ENCODE measurements around the gene ICE2.

ICE2 gene

GRCh38 chr15:60476713-60477112 is 2.2 kb downstream of the ICE2 start:
- Histone ChIP-seq H2AFZ (ENCODE audit: low read depth, low read length, severe bottlenecking) (no peak overlapping the region), H3K4me3 (ENCODE audit: insufficient read depth, low read length, poor library complexity, severe bottlenecking) (no peak overlapping the region), H4K20me1 (ENCODE audit: low read depth, low read length) (no peaks in the 10 kb centered on the region), H3K36me3 (ENCODE audit: low read length) (peaks cover 22% of the 10 kb centered on the region), H3F3A (ENCODE audit: insufficient read depth) (no peaks in the 10 kb centered on the region; the same call in 1 of the 2 replicates), H3K9me2 (replicated peaks; ENCODE audit: insufficient read depth, low read length) (no peaks in the 10 kb centered on the region), H3K4me2 (ENCODE audit: low read depth, low read length, poor library complexity, severe bottlenecking) (peak overlapping the region; percentile 82), H3K79me2 (ENCODE audit: insufficient read depth, low read length) (peaks cover 44% of the 10 kb centered on the region), H3K9ac (ENCODE audit: low read length) (peak overlapping the region; percentile 89; the same call in 1 of the 2 replicates), H3K9me3 (ENCODE audit: insufficient read depth, low read length) (no peaks in the 10 kb centered on the region), H3K27ac (ENCODE audit: low read depth, low read length) (no peak overlapping the region), H3K27me3 (ENCODE audit: low read length) (no peaks in the 10 kb centered on the region)
- TF ChIP-seq CTCF (IDR thresholded peaks at IDR 0.05; ENCODE audit: insufficient read depth, low read length, poor library complexity, severe bottlenecking) = no peak
- TF ChIP-seq EZH2phosphoT487 (conservative IDR thresholded peaks at IDR 0.05; ENCODE audit: low read length) = no peak

GRCh38 chr15:60473135-60473534 is 5.8 kb downstream of the ICE2 start:
- TF ChIP-seq EZH2phosphoT487 (conservative IDR thresholded peaks at IDR 0.05; ENCODE audit: low read length) (no peak), CTCF (IDR thresholded peaks at IDR 0.05; ENCODE audit: insufficient read depth, low read length, poor library complexity, severe bottlenecking) (no peak)
- H3F3A ChIP-seq (ENCODE audit: insufficient read depth) = no peaks in the 10 kb centered on the region; the same call in 1 of the 2 replicates
- H3K27me3 ChIP-seq (ENCODE audit: low read length) = no peaks in the 10 kb centered on the region
- H3K9me2 ChIP-seq (replicated peaks; ENCODE audit: insufficient read depth, low read length) = no peaks in the 10 kb centered on the region
- no peak overlapping the region for H2AFZ ChIP-seq (ENCODE audit: low read depth, low read length, severe bottlenecking)
- no peak overlapping the region for H3K9ac ChIP-seq (ENCODE audit: low read length)
- H4K20me1 ChIP-seq (ENCODE audit: low read depth, low read length) = no peaks in the 10 kb centered on the region
- peaks cover 58% of the 10 kb centered on the region for H3K79me2 ChIP-seq (ENCODE audit: insufficient read depth, low read length)
- no peaks in the 10 kb centered on the region for H3K9me3 ChIP-seq (ENCODE audit: insufficient read depth, low read length)
- no peak overlapping the region for H3K27ac ChIP-seq (ENCODE audit: low read depth, low read length)
- H3K36me3 ChIP-seq (ENCODE audit: low read length) = peaks cover 42% of the 10 kb centered on the region
- H3K4me3 ChIP-seq (ENCODE audit: insufficient read depth, low read length, poor library complexity, severe bottlenecking) = no peak overlapping the region
- no peak overlapping the region for H3K4me2 ChIP-seq (ENCODE audit: low read depth, low read length, poor library complexity, severe bottlenecking)

- Histone ChIP-seq H3K9me3 (ENCODE audit: insufficient read depth, low read length) (no peaks in the 10 kb centered on the region), H3K27me3 (ENCODE audit: low read length) (no peaks in the 10 kb centered on the region), H3K36me3 (ENCODE audit: low read length) (peaks cover 51% of the 10 kb centered on the region), H3K79me2 (ENCODE audit: insufficient read depth, low read length) (peaks cover 40% of the 10 kb centered on the region), H3K9me2 (replicated peaks; ENCODE audit: insufficient read depth, low read length) (no peaks in the 10 kb centered on the region), H3K4me3 (ENCODE audit: insufficient read depth, low read length, poor library complexity, severe bottlenecking) (no peak overlapping the region), H3F3A (ENCODE audit: insufficient read depth) (peaks cover 5% of the 10 kb centered on the region; the same call in 1 of the 2 replicates), H3K27ac (ENCODE audit: low read depth, low read length) (no peak overlapping the region), H3K4me2 (ENCODE audit: low read depth, low read length, poor library complexity, severe bottlenecking) (no peak overlapping the region), H2AFZ (ENCODE audit: low read depth, low read length, severe bottlenecking) (no peak overlapping the region), H3K9ac (ENCODE audit: low read length) (no peak overlapping the region), H4K20me1 (ENCODE audit: low read depth, low read length) (no peaks in the 10 kb centered on the region)
- TF ChIP-seq EZH2phosphoT487 (conservative IDR thresholded peaks at IDR 0.05; ENCODE audit: low read length) (no peak), CTCF (IDR thresholded peaks at IDR 0.05; ENCODE audit: insufficient read depth, low read length, poor library complexity, severe bottlenecking) (no peak)
These were observed 7.6 kb downstream of the ICE2 start for GRCh38 chr15:60471314-60471713.

Data from SU-DHL-6 (cell line).